Right atrium auricular region (tissue), 2 donors: ENCODE measurements around the gene ZNF654. TPM values are rescaled to one million over a fixed set of nuclear protein-coding genes. Genes with fewer than 3 reads are reported as not detected.

Experiments
- DNase-seq: peaks from one replicate; pipeline ENCODE4 v3.0.0-alpha.2; 2019; ENCODE audit warnings: low spot score
- H3K27ac ChIP-seq, 2 donors: fragments of 200-600 bp; sonication (generic); 1 replicate in 1 of 2; 2 replicates in 1 of 2; pipeline ENCODE4 v1.5.1; 2016 to 2019
- H3K27me3 ChIP-seq, 2 donors: fragments of 200-600 bp; sonication (generic); one replicate each; pipeline versions ENCODE4 v1.5.1 to v1.6.0; 2017 to 2019
- H3K36me3 ChIP-seq: fragments of 200-600 bp; sonication (generic); one replicate; pipeline ENCODE4 v1.5.1; 2016
- H3K4me1 ChIP-seq, 2 donors: fragments of 200-600 bp; sonication (generic); one replicate each; pipeline versions ENCODE4 v1.5.1 to v1.6.0; 2017 to 2019
- H3K4me3 ChIP-seq, 2 donors: fragments of 200-600 bp; sonication (generic); 1 replicate in 1 of 2; 2 replicates in 1 of 2; pipeline ENCODE4 v1.5.1; 2017 to 2019; ENCODE audit warnings: mild to moderate bottlenecking in 1 of 2, moderate library complexity in 1 of 2
- H3K9me3 ChIP-seq, 2 donors: fragments of 200-600 bp; sonication (generic); one replicate each; pipeline ENCODE4 v1.5.1; 2019
- total RNA-seq, 2 donors: library from RNA; depleted of rRNA; stranded (reverse); fragments of >200 nt; gene quantifications; one replicate each; pipeline ENCODE4 v1.1.0, GENCODE V29; 2016
- TF ChIP-seq, protein P1 (sequence below), 2 donors: fragments of 200-600 bp; sonication (generic); IDR thresholded peaks; one replicate each; pipeline ENCODE4 v1.5.1; 2019; ENCODE audit warnings: antibody characterized with exemption in 2 of 2

Gene ZNF654
- total RNA-seq, 2 donors from 2014 or later, result 6.8 to 7.2 TPM

GRCh38 chr3:88147261-88147660, 88.2 kb downstream of the ZNF654 start:
- Histone ChIP-seq H3K9me3 (no peaks in the 10 kb centered on the region), H3K4me1 (peaks cover 0 to 26% of the 10 kb centered on the region in 2 donors), H3K27ac (no peak overlapping the region), H3K27me3 (no peaks in the 10 kb centered on the region), H3K4me3 (no peak overlapping the region), H3K36me3 (no peaks in the 10 kb centered on the region)
- DNase-seq, result no peak
- TF ChIP-seq, protein P1, sequence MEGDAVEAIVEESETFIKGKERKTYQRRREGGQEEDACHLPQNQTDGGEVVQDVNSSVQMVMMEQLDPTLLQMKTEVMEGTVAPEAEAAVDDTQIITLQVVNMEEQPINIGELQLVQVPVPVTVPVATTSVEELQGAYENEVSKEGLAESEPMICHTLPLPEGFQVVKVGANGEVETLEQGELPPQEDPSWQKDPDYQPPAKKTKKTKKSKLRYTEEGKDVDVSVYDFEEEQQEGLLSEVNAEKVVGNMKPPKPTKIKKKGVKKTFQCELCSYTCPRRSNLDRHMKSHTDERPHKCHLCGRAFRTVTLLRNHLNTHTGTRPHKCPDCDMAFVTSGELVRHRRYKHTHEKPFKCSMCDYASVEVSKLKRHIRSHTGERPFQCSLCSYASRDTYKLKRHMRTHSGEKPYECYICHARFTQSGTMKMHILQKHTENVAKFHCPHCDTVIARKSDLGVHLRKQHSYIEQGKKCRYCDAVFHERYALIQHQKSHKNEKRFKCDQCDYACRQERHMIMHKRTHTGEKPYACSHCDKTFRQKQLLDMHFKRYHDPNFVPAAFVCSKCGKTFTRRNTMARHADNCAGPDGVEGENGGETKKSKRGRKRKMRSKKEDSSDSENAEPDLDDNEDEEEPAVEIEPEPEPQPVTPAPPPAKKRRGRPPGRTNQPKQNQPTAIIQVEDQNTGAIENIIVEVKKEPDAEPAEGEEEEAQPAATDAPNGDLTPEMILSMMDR (IDR thresholded peaks at IDR 0.05), result no peak

DNA sequence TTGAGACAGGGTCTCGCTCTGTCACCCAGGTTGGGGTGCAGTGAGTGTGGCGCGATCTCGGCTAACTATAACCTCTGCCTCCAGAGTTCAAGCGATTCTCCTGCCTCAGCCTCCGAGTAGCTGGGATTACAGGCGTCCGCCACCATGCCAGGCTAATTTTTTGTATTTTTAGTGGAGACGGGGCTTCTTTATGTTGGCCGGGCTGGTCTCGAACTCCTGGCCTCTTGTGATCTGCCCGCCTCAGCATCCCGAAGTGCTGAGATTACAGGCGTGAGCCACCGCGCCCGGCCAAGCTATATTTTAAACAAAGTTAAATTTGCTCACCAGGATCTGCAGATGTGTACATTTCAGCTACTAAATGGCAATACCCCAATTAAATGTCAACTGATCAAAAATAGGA, 89.6 kb downstream of the ZNF654 start:
- TF ChIP-seq, protein P1 (IDR thresholded peaks at IDR 0.05), result no peak
- DNase-seq, result no peak
- H3K4me1 ChIP-seq, result peaks cover 0 to 31% of the 10 kb centered on the region in 2 donors
- H3K4me3 ChIP-seq, result peak overlapping the region; percentile 75 to 89
- no peaks in the 10 kb centered on the region for H3K9me3 ChIP-seq
- no peaks in the 10 kb centered on the region for H3K27me3 ChIP-seq
- H3K27ac ChIP-seq, result no peak overlapping the region
- H3K36me3 ChIP-seq, result peaks cover 6% of the 10 kb centered on the region

GRCh38 chr3:88149101-88149508, 90.0 kb downstream of the ZNF654 start:
- H3K4me1 ChIP-seq, result peaks cover 0 to 31% of the 10 kb centered on the region in 2 donors
- TF ChIP-seq, protein P1 (IDR thresholded peaks at IDR 0.05), result no peak

DNA sequence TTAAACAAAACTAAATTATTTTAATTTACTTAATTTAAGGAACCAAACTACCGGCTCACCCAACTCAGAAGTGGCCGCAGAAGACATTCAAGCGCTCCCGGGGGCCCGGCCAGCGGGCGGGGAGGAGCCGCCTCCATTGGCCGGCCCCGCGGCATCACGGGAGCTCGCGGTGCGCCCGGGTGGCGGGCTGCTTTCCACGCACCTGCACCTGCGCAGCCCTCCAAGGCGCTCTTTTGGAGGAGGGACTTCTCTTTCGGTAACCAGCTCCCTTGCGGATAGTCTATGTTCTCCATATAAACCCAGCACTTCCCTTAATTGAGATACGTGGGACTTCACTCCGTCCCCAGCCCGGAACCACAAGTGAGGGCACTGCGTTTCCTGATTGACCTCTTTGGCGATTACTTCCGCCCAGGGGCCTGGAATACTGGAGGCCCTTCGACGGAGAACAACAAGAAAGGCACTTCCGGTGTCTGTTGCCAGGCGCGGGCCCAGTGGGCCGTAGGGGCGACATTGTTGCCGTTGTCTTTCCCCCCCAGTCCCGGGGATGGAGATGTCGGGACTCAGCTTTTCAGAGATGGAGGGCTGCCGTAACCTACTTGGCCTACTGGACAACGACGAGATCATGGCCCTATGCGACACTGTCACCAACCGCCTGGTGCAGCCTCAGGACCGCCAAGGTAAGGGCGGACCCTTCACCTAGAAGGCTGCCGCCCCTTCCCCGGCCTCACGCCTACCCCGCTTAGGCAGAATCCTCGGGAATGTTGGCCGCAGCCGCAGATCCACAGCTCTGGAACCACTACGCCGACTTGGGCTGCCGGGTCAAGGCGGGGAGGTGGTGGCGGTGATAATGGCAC, 90.7 kb downstream of the ZNF654 start, which contains the start of gene C3orf38:
Gene C3orf38 (plus strand): TSS at position 451 of the 854 bp plus-strand sequence. CDS start 94 bp downstream, at position 545.
- Histone ChIP-seq H3K9me3 (no peaks in the 10 kb centered on the region), H3K4me1 (peaks cover 0 to 31% of the 10 kb centered on the region in 2 donors), H3K4me3 (peak within 1 kb of the TSS; percentile 75 to 89), H3K36me3 (peaks cover 11% of the 10 kb centered on the region), H3K27me3 (no peaks in the 10 kb centered on the region), H3K27ac (peak within 1 kb of the TSS; percentile 95)
- TF ChIP-seq, protein P1 (IDR thresholded peaks at IDR 0.05), result no peak
- DNase-seq, result peak; percentile 90

More at GRCh38 chr3:88149101-88149508, 90.0 kb downstream of the ZNF654 start:
- peak overlapping the region; percentile 75 to 89 for H3K4me3 ChIP-seq
- H3K36me3 ChIP-seq, result peaks cover 8% of the 10 kb centered on the region
- peak overlapping the region; percentile 95 for H3K27ac ChIP-seq
- no peaks in the 10 kb centered on the region for H3K27me3 ChIP-seq
- no peaks in the 10 kb centered on the region for H3K9me3 ChIP-seq
- peak; percentile 70 for DNase-seq

DNA sequence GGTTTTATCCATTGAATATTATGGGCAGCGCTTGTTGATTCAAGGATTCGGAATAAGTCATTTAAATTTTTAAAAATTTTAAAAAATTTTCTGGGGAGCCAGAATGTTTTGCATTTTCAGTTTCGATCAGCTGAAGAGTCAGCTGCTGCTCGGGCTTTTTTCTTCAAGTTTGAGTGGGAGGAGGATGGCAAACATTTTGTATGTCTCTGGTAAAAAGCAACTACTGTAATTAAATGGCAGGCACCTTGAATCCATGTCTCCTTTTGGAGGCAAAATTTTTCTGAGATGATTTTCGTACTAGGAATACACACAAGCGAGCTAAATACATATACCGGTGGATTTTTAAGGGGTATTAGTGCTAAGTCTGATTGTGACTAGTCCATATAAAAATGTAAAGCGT, 91.3 kb downstream of the ZNF654 start:
- no peak for DNase-seq
- Histone ChIP-seq H3K27me3 (no peaks in the 10 kb centered on the region), H3K36me3 (peaks cover 15% of the 10 kb centered on the region), H3K27ac (peak overlapping the region; percentile 95), H3K4me1 (peaks cover 0 to 31% of the 10 kb centered on the region in 2 donors), H3K9me3 (no peaks in the 10 kb centered on the region), H3K4me3 (peak overlapping the region; percentile 75 to 89)
- TF ChIP-seq, protein P1 (IDR thresholded peaks at IDR 0.05), result no peak
